ENCODE measurements around the gene SLC38A10.

GRCh38 chr17:81202318-81202717 is 92.8 kb downstream of the SLC38A10 start:
- TF ChIP-seq MXI1 (IDR thresholded peaks at IDR 0.05; ENCODE audit: borderline replicate concordance, low read depth, low read length) = no peak
- TF ChIP-seq AKAP8 (CRISPR knock-in tag; IDR thresholded peaks at IDR 0.05) = no peak

Measured in HepG2 (cell line).